ENCODE results near the gene NOL9.

The NOL9 gene

GRCh38 chr1:6502000-6502891 lies 52.1 kb downstream of the NOL9 start:
- no peak for TF ChIP-seq CTCF (IDR thresholded peaks at IDR 0.05)

GRCh38 chr1:6501279-6501813 lies 53.0 kb downstream of the NOL9 start:
- no peak for TF ChIP-seq CTCF (IDR thresholded peaks at IDR 0.05)

GRCh38 chr1:6500544-6501278 lies 53.6 kb downstream of the NOL9 start:
- TF ChIP-seq CTCF (IDR thresholded peaks at IDR 0.05) = no peak

- no peak for TF ChIP-seq CTCF (IDR thresholded peaks at IDR 0.05)
Observed at GRCh38 chr1:6499296-6499695, 55.0 kb downstream of the NOL9 start.

- no peak for TF ChIP-seq CTCF (IDR thresholded peaks at IDR 0.05)
Observed at GRCh38 chr1:6498576-6499111, 55.7 kb downstream of the NOL9 start.

GRCh38 chr1:6497867-6498575 lies 56.3 kb downstream of the NOL9 start:
- TF ChIP-seq CTCF (IDR thresholded peaks at IDR 0.05) = no peak

All from LNCAP (cell line).